Liver (tissue), 3 donors: ENCODE data around the gene MCCC1.

ENCODE experiments used
- CTCF ChIP-seq: fragments of 150-350 bp; IDR thresholded peaks from 2 replicates; pipeline ENCODE4 v1.5.1; 2017; ENCODE audit warnings: improper control_type of control experiment, low read depth, low read length; ENCODE audit not compliant: missing input control
- FOXA1 ChIP-seq: IDR thresholded peaks from 2 replicates; pipeline ENCODE4 v1.6.1; 2016; ENCODE audit warnings: antibody characterized with exemption
- HNF4A ChIP-seq, 2 donors: conservative IDR thresholded peaks; 2 replicates each; pipeline ENCODE4 v1.6.1; 2016; ENCODE audit warnings: antibody characterized with exemption in 2 of 2, mild to moderate bottlenecking in 2 of 2
- JUND ChIP-seq, 2 donors: IDR thresholded peaks; 2 replicates each; pipeline ENCODE4 v1.6.1; 2016; ENCODE audit warnings: antibody characterized with exemption in 2 of 2
- RAD21 ChIP-seq, 2 donors: IDR thresholded peaks; 2 replicates each; pipeline ENCODE4 v1.6.1; 2016; ENCODE audit warnings: antibody characterized with exemption in 2 of 2, mild to moderate bottlenecking in 2 of 2
- REST ChIP-seq: IDR thresholded peaks from 2 replicates; pipeline ENCODE4 v1.6.1; 2016; ENCODE audit warnings: antibody characterized with exemption, mild to moderate bottlenecking
- RXRA ChIP-seq, 2 donors: IDR thresholded peaks; 2 replicates each; pipeline ENCODE4 v1.6.1; 2017 to 2018; ENCODE audit warnings: antibody characterized with exemption in 2 of 2, mild to moderate bottlenecking in 1 of 2
- TAF1 ChIP-seq: conservative IDR thresholded peaks from 2 replicates; pipeline ENCODE4 v1.6.1; 2016; ENCODE audit warnings: antibody characterized with exemption, mild to moderate bottlenecking
- YY1 ChIP-seq: IDR thresholded peaks from 2 replicates; pipeline ENCODE4 v1.6.1; 2016; ENCODE audit warnings: antibody characterized with exemption, mild to moderate bottlenecking
- TF ChIP-seq, protein P1 (sequence below): IDR thresholded peaks from 2 replicates; pipeline ENCODE4 v1.6.1; 2016; ENCODE audit warnings: antibody characterized with exemption
- TF ChIP-seq, protein P2 (sequence below): IDR thresholded peaks from 2 replicates; pipeline ENCODE4 v1.6.1; 2016; ENCODE audit warnings: antibody characterized with exemption
- TF ChIP-seq, protein P3 (sequence below): IDR thresholded peaks from 2 replicates; pipeline ENCODE4 v1.6.1; 2016; ENCODE audit warnings: antibody characterized with exemption
- donor health status: healthy.
- donor health status: healthy.

- no peak for TF ChIP-seq CTCF
- TF ChIP-seq REST: no peak
- TF ChIP-seq YY1: no peak
- TF ChIP-seq JUND (IDR thresholded peaks at IDR 0.05): no peak
- TF ChIP-seq, protein P1, sequence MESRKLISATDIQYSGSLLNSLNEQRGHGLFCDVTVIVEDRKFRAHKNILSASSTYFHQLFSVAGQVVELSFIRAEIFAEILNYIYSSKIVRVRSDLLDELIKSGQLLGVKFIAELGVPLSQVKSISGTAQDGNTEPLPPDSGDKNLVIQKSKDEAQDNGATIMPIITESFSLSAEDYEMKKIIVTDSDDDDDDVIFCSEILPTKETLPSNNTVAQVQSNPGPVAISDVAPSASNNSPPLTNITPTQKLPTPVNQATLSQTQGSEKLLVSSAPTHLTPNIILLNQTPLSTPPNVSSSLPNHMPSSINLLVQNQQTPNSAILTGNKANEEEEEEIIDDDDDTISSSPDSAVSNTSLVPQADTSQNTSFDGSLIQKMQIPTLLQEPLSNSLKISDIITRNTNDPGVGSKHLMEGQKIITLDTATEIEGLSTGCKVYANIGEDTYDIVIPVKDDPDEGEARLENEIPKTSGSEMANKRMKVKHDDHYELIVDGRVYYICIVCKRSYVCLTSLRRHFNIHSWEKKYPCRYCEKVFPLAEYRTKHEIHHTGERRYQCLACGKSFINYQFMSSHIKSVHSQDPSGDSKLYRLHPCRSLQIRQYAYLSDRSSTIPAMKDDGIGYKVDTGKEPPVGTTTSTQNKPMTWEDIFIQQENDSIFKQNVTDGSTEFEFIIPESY: no peak
- TF ChIP-seq TAF1: no peak
- no peak for TF ChIP-seq FOXA1
- no peak for TF ChIP-seq HNF4A (conservative IDR thresholded peaks at IDR 0.05)
- TF ChIP-seq RXRA (IDR thresholded peaks at IDR 0.05): no peak
- TF ChIP-seq, protein P2, sequence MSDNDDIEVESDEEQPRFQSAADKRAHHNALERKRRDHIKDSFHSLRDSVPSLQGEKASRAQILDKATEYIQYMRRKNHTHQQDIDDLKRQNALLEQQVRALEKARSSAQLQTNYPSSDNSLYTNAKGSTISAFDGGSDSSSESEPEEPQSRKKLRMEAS: no peak
- no peak for TF ChIP-seq RAD21 (IDR thresholded peaks at IDR 0.05)
- TF ChIP-seq, protein P3, sequence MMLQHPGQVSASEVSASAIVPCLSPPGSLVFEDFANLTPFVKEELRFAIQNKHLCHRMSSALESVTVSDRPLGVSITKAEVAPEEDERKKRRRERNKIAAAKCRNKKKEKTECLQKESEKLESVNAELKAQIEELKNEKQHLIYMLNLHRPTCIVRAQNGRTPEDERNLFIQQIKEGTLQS: no peak
Measured at GRCh38 chr3:183033746-183034145, 65.5 kb downstream of the MCCC1 start.
